Thoracic aorta (tissue), 2 donors: Measurements from ENCODE around the gene LYRM4. TPM values are rescaled to one million over a fixed set of nuclear protein-coding genes. Genes with fewer than 3 reads are reported as not detected.

Source experiments
- ATAC-seq: fragments of 150-250 bp; one replicate; pipeline ENCODE4 v1.8.0; 2017; ENCODE audit warnings: low read depth; ENCODE audit not compliant: insufficient number of reproducible peaks, low FRiP score
- DNase-seq: peaks from one replicate; pipeline ENCODE4 v3.0.0-alpha.2; 2020; ENCODE audit warnings: low spot score
- H3K27ac ChIP-seq, 2 donors: fragments of 200-600 bp; sonication (generic); 1 replicate in 1 of 2; 2 replicates in 1 of 2; pipeline ENCODE4 v1.5.1; 2016; ENCODE audit warnings: mild to moderate bottlenecking in 2 of 2, moderate library complexity in 2 of 2
- H3K27me3 ChIP-seq: fragments of 200-600 bp; sonication (generic); replicated peaks from 2 replicates; pipeline ENCODE4 v1.6.0; 2016; ENCODE audit warnings: mild to moderate bottlenecking; ENCODE audit not compliant: insufficient read depth
- H3K36me3 ChIP-seq: fragments of 200-600 bp; sonication (generic); one replicate; pipeline ENCODE4 v1.5.1; 2016
- H3K4me1 ChIP-seq, 2 donors: fragments of 200-600 bp; sonication (generic); 1 replicate in 1 of 2; 2 replicates in 1 of 2; pipeline versions ENCODE4 v1.5.1 to v1.6.0; 2016; ENCODE audit warnings: low read depth in 2 of 2, mild to moderate bottlenecking in 1 of 2; ENCODE audit not compliant: control insufficient read depth in 1 of 2
- H3K4me3 ChIP-seq: fragments of 200-600 bp; sonication (generic); 2 replicates; pipeline ENCODE4 v1.5.1; 2016; ENCODE audit warnings: mild to moderate bottlenecking
- H3K9me3 ChIP-seq: fragments of 200-600 bp; sonication (generic); 2 replicates; pipeline ENCODE4 v1.5.1; 2016
- CTCF ChIP-seq: fragments of 200-600 bp; sonication (generic); IDR thresholded peaks from one replicate; pipeline ENCODE4 v1.5.1; 2019; ENCODE audit warnings: antibody characterized with exemption
- total RNA-seq, 2 donors: library from RNA; depleted of rRNA; stranded (reverse); fragments of >200 nt; gene quantifications; one replicate each; pipeline versions ENCODE4 v1.1.0 to v1.2.3, GENCODE V29; 2016

Gene LYRM4
- total RNA-seq, 2 donors from 2014 or later: 6.9 to 27.2 TPM

GRCh38 chr6:5149891-5150290, 110.9 kb downstream of the LYRM4 start:
- Histone ChIP-seq H3K27ac (no peak overlapping the region), H3K9me3 (no peaks in the 10 kb centered on the region), H3K36me3 (no peaks in the 10 kb centered on the region), H3K4me3 (no peak overlapping the region), H3K4me1 (no peaks in the 10 kb centered on the region), H3K27me3 (no peaks in the 10 kb centered on the region)
- ATAC-seq (no peak), DNase-seq (no peak)
- no peak for TF ChIP-seq CTCF

- Histone ChIP-seq H3K4me1 (no peaks in the 10 kb centered on the region), H3K9me3 (no peaks in the 10 kb centered on the region), H3K4me3 (no peak overlapping the region), H3K27me3 (no peaks in the 10 kb centered on the region), H3K36me3 (no peaks in the 10 kb centered on the region), H3K27ac (no peak overlapping the region)
- DNase-seq (no peak), ATAC-seq (no peak)
- no peak for TF ChIP-seq CTCF
Observed at GRCh38 chr6:5149159-5149704, 111.5 kb downstream of the LYRM4 start.

GRCh38 chr6:5146398-5146797, 114.4 kb downstream of the LYRM4 start:
- Histone ChIP-seq H3K9me3 (no peaks in the 10 kb centered on the region), H3K27me3 (no peaks in the 10 kb centered on the region), H3K27ac (no peak overlapping the region), H3K4me1 (no peaks in the 10 kb centered on the region), H3K4me3 (no peak overlapping the region), H3K36me3 (no peaks in the 10 kb centered on the region)
- TF ChIP-seq CTCF: no peak
- ATAC-seq (no peak), DNase-seq (no peak)

- no peaks in the 10 kb centered on the region for H3K36me3 ChIP-seq
Observed at GRCh38 chr6:5143634-5144311, 117.0 kb downstream of the LYRM4 start.

GRCh38 chr6:5142915-5143314, 117.8 kb downstream of the LYRM4 start:
- Histone ChIP-seq H3K9me3 (no peaks in the 10 kb centered on the region), H3K27ac (no peak overlapping the region), H3K4me1 (no peaks in the 10 kb centered on the region), H3K36me3 (no peaks in the 10 kb centered on the region), H3K27me3 (no peaks in the 10 kb centered on the region), H3K4me3 (no peak overlapping the region)
- no peak for TF ChIP-seq CTCF
- DNase-seq: no peak
- no peak for ATAC-seq

More at GRCh38 chr6:5143634-5144311, 117.0 kb downstream of the LYRM4 start:
- DNase-seq (peak; percentile 53), ATAC-seq (no peak)
- Histone ChIP-seq H3K4me3 (no peak overlapping the region), H3K9me3 (no peaks in the 10 kb centered on the region), H3K27ac (no peak overlapping the region), H3K27me3 (no peaks in the 10 kb centered on the region), H3K4me1 (no peaks in the 10 kb centered on the region)
- peak; percentile 91 for TF ChIP-seq CTCF
